Head of caudate nucleus (tissue), 42 donors: ENCODE results near the gene TNFAIP8.
A peak's percentile ranks its signal among the peaks of the same experiment; 100 is the strongest.

Experiments used
- DNase-seq, 42 donors: peaks; one replicate each; pipeline versions ENCODE4 v3.0.0 to v3.0.0-alpha.2; 2020 to 2021; ENCODE audit warnings: mixed read lengths in 7 of 42
- intact Hi-C: fragments of 100-400 bp; cut with DNase I; formaldehyde crosslinking; loops from one replicate; pipeline ENCODE4 v1.15.0; 2022

Gene TNFAIP8

GRCh38 chr5:119385536-119386128, 29.8 kb downstream of the TNFAIP8 start:
- DNase-seq = no peak
- intact Hi-C loops = no loop called here

- DNase-seq = no peak
- intact Hi-C loops = no loop called here
These were observed 31.0 kb downstream of the TNFAIP8 start for GRCh38 chr5:119386596-119387344.

GRCh38 chr5:119387945-119388618, 32.3 kb downstream of the TNFAIP8 start:
- intact Hi-C loops = no loop called here

GRCh38 chr5:119388619-119389190, 32.9 kb downstream of the TNFAIP8 start:
- DNase-seq = no peak
- intact Hi-C loops = no loop called here

More at GRCh38 chr5:119387945-119388618, 32.3 kb downstream of the TNFAIP8 start:
- no peak for DNase-seq

GRCh38 chr5:119389288-119390030, 33.6 kb downstream of the TNFAIP8 start:
- no peak for DNase-seq
- intact Hi-C loops = no loop called here

- intact Hi-C loops = no loop called here
- no peak for DNase-seq
These were observed 34.6 kb downstream of the TNFAIP8 start for GRCh38 chr5:119390404-119390803.

- intact Hi-C loops = no loop called here
- no peak for DNase-seq
These were observed 37.4 kb downstream of the TNFAIP8 start for GRCh38 chr5:119393201-119393691.

- intact Hi-C loops = no loop called here
- no peak for DNase-seq
These were observed 37.9 kb downstream of the TNFAIP8 start for GRCh38 chr5:119393746-119394145.

- intact Hi-C loops = no loop called here
- DNase-seq = no peak
These were observed 39.4 kb downstream of the TNFAIP8 start for GRCh38 chr5:119395080-119395836.

GRCh38 chr5:119396030-119396664, 40.3 kb downstream of the TNFAIP8 start:
- intact Hi-C loops = no loop called here
- DNase-seq = no peak

GRCh38 chr5:119397518-119398380, 41.9 kb downstream of the TNFAIP8 start:
- no peak for DNase-seq
- intact Hi-C loops = no loop called here

GRCh38 chr5:119398727-119399466, 43.1 kb downstream of the TNFAIP8 start:
- intact Hi-C loops = no loop called here
- DNase-seq = peak in 4 of 42 donors; percentile 20 to 43 (median 32)

- no peak for DNase-seq
- intact Hi-C loops = no loop called here
These were observed 44.4 kb downstream of the TNFAIP8 start for GRCh38 chr5:119400245-119400644.

GRCh38 chr5:119402081-119402480, 46.3 kb downstream of the TNFAIP8 start:
- intact Hi-C loops = no loop called here
- no peak for DNase-seq

GRCh38 chr5:119402555-119402954, 46.7 kb downstream of the TNFAIP8 start:
- no peak for DNase-seq
- intact Hi-C loops = no loop called here

GRCh38 chr5:119404033-119404432, 48.2 kb downstream of the TNFAIP8 start:
- intact Hi-C loops = no loop called here
- DNase-seq = no peak
